ENCODE measurements around the gene CYP1A1.
"Not testable (repeated sequence)": the region's sequence is repeated elsewhere in the genome, so short reads cannot be mapped to it uniquely, and the experiment has no call there.

The CYP1A1 gene

DNA sequence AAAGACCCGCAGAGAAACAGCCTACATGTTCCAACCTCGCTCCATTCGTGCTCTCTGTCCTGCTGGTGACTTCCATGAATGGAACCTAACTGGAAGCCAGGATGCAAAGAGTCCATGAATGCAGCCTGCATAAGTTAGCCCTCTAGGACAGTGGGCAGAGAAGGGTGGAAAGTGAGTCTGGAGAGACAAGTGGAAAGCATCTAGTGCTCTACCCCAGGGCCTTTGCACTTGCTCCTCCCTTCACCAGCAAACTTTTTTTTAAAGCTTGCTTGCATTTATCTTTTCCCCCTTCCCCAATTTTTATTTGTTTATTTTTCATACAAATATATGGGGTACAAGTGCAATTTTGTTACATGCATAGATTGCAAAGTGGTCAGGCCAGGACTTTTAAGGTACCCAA is 7.9 kb upstream of the CYP1A1 start:
- DNase-seq: no peak

GRCh38 chr15:74732846-74733245 is 7.5 kb upstream of the CYP1A1 start:
- DNase-seq: no peak

DNA sequence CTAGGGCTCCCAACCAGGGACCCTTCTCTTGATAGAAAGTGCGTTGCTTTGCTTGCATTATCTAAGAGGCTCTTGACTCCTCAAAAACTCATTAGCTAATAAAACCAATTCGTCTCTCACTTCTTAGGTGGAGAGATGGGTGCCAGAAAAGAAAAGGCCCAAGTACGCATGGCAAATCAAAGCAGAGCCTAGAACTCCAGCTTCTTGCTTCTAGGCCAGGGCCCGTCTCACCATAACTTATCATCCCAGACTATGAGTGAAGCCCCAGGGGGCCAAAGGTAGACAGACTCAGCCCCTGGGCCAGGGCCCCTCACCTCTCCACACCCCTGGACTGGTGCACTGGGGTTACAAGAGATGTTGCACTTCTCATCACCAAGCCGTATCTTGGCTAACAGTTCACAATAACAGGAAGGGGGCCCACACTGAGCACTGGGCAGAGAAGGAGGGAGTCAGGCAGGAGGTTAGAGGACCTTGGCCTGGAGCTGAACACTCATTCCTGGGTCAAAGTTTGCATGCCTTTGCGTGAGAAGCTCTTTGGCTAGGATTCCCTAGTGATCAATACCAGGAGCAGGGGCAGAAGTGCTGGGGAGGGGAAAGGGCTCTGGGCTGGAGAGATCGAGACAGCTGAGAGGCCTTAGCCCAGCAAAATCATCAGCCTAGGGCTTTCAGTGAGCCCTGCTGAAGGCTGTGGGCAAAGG is 5.4 kb upstream of the CYP1A1 start:
- no peak for DNase-seq

DNA sequence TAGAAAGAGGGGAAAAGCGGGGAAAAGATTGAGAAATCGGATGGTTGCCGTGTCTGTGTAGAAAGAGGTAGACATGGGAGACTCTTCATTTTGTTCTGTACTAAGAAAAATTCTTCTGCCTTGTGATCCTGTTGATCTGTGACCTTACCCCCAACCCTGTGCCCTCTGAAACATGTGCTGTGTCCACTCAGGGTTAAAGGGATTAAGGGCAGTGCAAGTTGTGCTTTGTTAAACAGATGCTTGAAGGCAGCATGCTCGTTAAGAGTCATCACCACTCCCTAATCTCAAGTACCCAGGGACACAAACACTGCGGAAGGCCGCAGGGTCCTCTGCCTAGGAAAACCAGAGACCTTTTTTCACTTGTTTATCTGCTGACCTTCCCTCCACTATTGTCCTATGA is 4.0 kb upstream of the CYP1A1 start:
- not testable (repeated sequence) for DNase-seq

GRCh38 chr15:74728699-74729098 is 3.4 kb upstream of the CYP1A1 start:
- DNase-seq: not testable (repeated sequence)

DNA sequence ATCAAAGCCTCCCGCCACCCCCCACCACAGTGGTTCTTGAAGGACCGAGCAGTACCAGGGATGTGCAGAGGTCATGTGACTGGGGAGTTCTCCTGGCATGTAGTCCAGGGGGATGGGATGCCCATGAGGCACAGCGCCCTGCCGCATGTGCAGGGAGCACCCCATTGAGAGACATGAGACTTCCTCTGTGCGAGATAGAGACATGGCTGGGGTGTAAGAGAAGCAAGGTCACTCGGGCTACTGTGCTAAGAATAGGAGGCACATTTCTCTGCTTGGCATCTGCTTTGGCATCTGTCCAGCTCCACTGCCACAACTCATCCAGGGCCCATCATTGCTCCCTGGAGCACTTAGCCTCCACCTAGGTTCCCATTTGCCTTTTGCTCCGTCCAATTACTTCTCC is 2.4 kb upstream of the CYP1A1 start:
- no peak for DNase-seq

- no peak for DNase-seq
Observed at GRCh38 chr15:74726774-74727164, 1.4 kb upstream of the CYP1A1 start.

DNA sequence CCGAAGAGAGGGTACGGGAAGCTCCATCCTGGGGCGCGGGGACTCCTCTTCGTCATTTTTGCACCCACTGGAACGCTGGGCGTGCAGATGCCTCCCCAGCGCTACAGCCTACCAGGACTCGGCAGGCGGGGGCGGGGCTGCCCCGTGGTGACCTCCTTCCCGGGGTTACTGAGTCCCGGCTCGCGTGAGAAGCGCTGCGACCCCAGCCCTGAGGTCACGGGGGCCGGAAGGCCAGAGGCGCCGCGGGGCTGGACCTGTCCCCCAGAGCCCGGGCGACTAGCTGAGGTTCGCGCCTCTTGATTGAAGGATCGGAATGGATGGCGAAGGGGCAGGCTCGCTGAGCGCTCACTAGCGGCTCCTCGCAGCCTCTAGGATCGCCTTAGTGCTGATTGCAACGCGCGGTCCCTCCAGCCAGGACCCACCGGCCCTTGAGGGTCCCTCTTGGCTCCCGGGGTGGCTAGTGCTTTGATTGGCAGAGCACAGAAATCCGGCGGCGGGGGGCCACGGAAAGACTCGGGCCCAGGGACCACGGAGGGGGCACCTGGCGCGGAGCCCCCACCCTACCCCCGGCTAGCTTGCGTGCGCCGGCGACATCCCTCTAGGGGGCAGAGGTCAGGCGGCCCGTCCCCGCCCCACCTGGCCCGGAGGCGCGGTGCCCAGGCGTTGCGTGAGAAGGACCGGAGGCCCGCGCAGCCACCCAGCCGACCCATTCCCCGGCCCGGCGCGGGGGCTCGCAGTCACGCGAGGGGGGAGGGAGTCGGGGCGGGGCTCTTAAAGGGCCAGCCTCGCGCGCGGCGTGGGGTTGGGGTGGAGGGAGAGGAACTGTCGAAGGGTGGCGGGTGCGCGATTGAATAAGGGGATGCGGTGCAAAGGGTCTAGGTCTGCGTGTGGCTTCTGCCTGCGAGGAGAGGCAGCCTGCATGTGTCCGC is 781 bp upstream of the CYP1A1 start:
- DNase-seq: peak; percentile 33

- DNase-seq: no peak
Observed at GRCh38 chr15:74724570-74725224, 631 bp downstream of the CYP1A1 start.

GRCh38 chr15:74723754-74724334 is 1.5 kb downstream of the CYP1A1 start:
- DNase-seq: no peak

DNA sequence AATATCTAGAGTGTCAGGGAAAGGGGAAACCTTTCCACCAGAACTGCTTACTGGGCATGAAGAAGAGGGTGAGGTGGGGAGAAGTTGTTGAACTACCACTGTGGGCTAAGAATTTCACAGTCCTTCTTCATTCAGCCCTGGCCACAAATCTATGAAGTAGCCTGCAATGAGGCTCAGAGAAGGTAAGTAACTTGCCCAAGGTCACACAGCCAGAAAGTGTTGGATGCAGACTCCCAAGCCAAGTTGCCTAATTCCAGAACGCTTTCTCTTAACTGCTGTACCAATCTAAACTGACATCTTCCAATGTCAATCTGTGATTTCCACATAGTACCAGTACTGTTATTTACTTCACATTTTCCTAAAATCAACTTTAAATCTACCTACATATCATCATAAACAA is 2.1 kb downstream of the CYP1A1 start:
- DNase-seq: no peak

GRCh38 chr15:74722591-74722990 is 2.7 kb downstream of the CYP1A1 start:
- no peak for DNase-seq

DNA sequence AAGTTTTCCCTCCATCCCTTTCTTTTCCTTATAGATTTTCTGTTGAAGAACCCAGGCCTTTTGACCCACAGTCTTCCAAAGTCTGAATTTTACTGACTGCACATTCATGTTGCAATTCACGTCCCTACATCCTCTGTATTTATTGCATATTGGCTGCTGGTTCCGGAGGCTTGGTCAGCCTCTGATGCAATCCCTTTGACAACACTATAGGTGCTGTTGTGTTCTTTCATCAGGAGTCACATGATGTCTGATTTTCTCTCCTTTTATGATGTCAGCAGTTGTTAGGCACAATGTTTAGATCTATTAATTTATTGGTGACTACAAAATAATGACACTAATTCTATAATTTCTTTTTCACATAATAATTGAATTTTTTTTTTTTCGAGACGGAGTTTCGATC is 8.7 kb downstream of the CYP1A1 start:
- DNase-seq: no peak

DNA sequence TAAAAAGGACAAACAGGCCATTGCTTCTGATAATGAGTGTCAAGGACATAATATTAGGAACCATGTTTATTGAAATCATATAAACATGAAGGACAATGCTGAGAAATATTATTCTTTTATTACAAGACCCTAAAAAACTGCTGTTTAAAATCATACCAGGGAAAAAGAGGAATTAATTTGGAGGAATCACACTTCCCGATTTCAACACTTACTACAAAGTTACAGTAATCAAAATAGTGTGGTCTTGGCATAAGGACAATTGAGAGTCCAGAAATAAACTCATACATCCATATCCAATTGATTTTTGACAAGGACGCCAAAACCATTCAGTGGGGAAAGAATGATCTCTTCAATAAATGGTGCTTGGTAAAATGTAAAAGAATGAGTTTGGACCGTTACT is 13.0 kb downstream of the CYP1A1 start:
- DNase-seq: no peak

DNA sequence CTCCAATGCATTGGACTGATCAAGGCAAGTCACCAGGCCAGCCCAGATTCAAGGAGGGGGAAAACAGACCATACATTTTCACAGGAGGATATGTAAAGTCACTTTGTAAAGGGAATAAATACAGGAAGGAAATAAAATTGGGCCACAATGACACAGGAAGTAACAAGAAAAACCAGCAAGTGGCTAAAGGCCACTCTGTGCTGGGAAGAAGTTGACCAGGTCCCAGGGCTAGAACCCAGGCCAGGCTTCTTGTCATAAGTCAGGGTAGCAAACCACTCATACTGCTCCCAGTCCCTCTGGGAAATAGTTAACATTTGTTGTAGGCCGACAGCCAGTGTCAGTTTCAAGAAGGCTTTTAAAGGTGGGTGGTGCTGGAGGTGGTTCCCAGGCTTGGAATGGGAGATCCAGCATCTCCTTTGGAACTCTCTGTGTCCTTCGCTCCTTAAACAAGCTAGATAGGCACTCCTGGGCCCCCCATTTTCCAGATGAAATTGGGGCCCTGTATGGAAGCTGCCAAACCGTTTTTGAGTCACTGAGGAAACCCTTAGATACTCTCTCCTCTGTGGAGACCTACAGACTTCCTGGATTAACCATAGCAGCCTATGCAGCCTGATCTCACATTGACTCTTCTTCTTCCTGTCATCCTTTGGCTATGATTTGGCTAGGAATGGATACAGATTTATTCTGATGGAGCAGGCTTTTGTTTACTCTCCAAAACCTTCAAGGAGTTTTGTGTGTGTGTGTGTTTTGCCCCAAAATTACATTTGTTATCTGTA is 14.8 kb downstream of the CYP1A1 start:
- no peak for DNase-seq

GRCh38 chr15:74709892-74710291 is 15.4 kb downstream of the CYP1A1 start:
- DNase-seq: no peak

DNA sequence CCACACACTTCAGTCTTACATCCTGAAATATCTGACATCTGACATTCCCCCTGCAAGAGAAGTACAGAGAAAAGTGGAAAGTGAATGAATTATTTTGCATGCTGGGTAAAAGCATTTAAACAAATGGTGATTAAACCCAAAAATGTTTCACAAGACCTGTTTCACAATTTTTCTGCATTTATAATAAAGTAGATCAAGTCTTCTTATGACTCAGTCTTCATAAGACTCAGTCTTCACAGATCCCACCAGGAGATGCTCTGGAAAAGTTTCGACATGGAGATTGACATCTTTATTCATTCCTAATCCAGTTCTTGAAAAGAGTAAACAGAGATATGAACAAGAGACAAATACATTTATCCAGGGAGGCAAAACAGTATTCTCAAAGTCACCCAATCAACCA is 16.3 kb downstream of the CYP1A1 start:
- DNase-seq: no peak

GRCh38 chr15:74696808-74697207 is 28.5 kb downstream of the CYP1A1 start:
- DNase-seq: no peak

DNA sequence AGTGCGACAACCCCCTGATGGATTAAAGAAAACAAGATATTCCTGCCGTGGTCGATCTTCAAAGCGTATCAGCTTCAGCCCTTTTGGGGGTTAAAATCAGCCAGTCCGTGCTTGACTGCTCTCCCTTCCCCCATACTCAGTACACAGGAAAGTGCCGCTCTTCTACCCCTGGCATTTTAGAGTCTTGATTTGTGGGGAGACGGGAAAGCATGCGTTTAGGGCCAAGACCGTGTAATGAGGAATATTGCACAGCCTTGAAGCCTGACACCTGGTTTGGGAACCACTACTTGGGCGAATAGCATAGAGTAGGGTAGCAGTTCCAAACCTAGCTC is 29.0 kb downstream of the CYP1A1 start:
- no peak for DNase-seq

DNA sequence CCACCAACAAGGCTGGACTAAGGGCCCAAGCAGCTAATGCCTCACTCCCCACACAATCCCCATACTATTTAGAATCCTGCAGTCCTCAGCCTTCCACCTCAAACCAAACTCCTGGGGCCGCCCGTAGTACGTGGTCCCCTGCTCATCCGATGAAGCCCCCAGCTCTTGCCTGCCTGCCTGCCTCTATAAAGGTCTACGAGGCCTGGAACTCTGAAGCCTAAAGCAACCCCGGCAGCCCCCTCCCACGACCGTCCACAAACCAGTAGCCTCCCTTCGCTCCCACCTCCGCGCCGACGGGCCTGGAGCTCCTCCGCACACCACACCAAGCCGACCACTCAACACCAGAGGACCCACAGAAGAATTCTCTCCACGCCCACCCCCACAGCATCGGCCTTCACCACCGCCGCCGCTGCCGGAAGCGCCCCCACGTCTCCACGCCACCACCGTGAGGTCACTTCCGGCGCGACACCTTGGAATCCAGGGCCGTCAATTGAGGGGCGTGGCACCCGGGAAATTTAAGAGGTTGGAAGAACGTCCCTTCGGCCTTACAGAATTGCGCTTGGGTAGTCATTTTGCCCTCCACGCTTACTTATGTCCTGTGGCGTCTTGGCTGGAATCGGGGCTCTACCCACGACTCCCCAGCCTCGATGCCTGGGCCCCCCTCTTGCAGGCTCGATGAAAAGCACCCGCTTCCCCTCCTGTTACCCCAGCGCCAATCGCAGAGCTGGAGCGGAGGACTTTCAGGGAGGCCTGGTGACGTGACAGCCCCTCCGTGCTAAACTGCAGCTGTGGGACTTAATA is 29.5 kb downstream of the CYP1A1 start, which contains the start of gene EDC3:
Gene EDC3, minus strand, starts transcription at position 428 of the 801 bp plus-strand sequence. CDS start 20,900 bp downstream, outside the sequence.
- DNase-seq: peak; percentile 87

GRCh38 chr15:74692327-74692726 is 33.0 kb downstream of the CYP1A1 start:
- no peak for DNase-seq

DNA sequence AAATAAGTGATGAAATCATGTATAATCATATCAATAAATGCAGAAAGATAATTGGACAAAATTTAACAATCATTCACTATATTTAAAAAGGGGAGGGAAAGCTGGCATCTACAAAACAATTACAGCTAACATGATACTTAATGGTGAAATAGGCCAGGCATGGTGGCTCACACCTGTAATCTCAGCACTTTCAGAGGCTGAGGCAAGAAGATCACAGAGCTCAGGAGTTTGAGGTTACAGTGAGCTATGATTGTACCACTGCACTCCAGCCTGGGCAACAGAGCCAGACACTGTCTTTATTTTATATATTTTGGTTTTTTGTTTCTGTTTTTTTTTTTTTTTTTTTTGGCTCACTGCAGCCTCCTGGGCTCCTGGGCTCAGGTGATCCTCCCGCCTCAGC is 41.6 kb downstream of the CYP1A1 start:
- DNase-seq: no peak
